ENCODE data around the gene ALDH16A1.
A peak's percentile ranks its signal among the peaks of the same experiment; 100 is the strongest.

The ALDH16A1 gene

DNA sequence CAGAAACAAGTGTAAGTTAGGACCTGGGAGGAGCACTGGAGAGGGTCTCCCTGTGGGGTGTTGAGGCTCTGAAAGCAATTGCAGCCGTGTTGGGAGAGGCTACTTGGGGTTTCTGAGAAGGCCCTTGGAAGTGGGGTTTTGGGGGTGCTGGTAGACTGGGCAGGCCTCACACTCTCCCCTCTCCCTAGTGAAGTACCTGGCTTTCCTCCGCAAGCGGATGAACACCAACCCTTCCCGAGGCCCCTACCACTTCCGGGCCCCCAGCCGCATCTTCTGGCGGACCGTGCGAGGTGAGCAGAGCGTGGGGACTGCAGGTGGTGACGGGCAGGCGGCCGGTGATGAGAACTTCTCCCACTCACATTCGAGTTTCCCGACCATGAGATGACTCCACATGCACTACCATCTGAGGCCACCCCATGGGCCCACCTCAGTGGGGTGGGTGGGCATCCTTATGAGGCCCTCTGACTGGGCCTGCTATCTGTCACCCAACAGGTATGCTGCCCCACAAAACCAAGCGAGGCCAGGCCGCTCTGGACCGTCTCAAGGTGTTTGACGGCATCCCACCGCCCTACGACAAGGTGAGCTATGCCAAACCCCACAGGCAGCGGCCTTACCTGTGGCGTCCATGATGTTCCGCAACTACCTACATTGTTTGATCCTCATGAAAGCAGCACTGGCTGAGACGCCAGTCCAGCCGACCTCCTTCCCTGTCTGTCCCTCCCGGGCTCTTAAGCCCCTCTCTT is 37.4 kb downstream of the ALDH16A1 start:
- peak overlapping the region; percentile 95 for H3K4me3 ChIP-seq (ENCODE audit: low read depth, low read length)
- no peak for DNase-seq (ENCODE audit: low read depth)
- TF ChIP-seq, protein P1, sequence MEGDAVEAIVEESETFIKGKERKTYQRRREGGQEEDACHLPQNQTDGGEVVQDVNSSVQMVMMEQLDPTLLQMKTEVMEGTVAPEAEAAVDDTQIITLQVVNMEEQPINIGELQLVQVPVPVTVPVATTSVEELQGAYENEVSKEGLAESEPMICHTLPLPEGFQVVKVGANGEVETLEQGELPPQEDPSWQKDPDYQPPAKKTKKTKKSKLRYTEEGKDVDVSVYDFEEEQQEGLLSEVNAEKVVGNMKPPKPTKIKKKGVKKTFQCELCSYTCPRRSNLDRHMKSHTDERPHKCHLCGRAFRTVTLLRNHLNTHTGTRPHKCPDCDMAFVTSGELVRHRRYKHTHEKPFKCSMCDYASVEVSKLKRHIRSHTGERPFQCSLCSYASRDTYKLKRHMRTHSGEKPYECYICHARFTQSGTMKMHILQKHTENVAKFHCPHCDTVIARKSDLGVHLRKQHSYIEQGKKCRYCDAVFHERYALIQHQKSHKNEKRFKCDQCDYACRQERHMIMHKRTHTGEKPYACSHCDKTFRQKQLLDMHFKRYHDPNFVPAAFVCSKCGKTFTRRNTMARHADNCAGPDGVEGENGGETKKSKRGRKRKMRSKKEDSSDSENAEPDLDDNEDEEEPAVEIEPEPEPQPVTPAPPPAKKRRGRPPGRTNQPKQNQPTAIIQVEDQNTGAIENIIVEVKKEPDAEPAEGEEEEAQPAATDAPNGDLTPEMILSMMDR (IDR thresholded peaks at IDR 0.05; ENCODE audit: low read depth, low read length, missing control alignments), result no peak

DNA sequence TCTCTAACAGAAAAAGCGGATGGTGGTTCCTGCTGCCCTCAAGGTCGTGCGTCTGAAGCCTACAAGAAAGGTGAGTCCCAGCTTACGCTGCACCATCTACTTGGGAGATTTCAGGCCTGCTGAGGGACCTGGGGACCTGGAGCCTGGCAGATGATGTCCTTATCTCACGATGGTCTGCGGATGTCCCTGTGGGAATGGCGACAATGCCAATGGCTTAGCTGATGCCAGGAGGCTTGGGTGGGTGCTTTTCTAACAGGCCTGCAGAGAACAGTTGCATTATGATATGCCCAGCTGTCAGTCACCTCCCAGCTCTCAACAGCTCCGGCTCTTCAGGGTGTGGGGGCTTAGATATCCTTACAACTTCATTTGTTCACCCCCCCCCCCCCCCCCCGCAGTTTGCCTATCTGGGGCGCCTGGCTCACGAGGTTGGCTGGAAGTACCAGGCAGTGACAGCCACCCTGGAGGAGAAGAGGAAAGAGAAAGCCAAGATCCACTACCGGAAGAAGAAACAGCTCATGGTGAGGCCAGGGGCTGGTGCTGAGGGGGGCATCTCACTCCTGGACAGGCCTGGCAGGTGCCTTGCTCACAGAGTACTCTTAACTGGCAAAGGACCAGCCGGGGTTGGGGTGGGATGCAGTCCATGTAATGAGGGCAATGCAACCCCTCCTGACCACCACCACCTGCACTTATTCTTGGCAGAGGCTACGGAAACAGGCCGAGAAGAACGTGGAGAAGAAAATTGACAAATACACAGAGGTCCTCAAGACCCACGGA is 38.2 kb downstream of the ALDH16A1 start:
- no peak for DNase-seq (ENCODE audit: low read depth)
- TF ChIP-seq, protein P1 (IDR thresholded peaks at IDR 0.05; ENCODE audit: low read depth, low read length, missing control alignments), result no peak
- no peak overlapping the region; the same call in 1 of the 2 replicates for H3K4me3 ChIP-seq (ENCODE audit: low read depth, low read length)

DNA sequence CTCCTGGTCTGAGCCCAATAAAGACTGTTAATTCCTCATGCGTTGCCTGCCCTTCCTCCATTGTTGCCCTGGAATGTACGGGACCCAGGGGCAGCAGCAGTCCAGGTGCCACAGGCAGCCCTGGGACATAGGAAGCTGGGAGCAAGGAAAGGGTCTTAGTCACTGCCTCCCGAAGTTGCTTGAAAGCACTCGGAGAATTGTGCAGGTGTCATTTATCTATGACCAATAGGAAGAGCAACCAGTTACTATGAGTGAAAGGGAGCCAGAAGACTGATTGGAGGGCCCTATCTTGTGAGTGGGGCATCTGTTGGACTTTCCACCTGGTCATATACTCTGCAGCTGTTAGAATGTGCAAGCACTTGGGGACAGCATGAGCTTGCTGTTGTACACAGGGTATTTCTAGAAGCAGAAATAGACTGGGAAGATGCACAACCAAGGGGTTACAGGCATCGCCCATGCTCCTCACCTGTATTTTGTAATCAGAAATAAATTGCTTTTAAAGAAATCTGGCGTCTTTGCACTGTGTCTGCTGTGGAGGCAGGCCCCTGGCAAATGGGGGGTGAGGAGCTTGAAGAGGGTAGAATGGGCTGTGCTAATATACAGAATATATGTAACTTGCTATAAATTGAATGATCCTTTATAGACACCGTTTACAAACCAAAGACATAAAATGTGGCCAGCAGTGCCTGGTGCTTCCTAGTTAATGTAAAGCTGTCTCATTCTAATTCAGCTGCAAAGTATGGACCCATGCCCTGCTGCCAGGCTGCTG is 39.0 kb downstream of the ALDH16A1 start:
- DNase-seq (ENCODE audit: low read depth), result no peak
- TF ChIP-seq, protein P1 (IDR thresholded peaks at IDR 0.05; ENCODE audit: low read depth, low read length, missing control alignments), result no peak

DNA sequence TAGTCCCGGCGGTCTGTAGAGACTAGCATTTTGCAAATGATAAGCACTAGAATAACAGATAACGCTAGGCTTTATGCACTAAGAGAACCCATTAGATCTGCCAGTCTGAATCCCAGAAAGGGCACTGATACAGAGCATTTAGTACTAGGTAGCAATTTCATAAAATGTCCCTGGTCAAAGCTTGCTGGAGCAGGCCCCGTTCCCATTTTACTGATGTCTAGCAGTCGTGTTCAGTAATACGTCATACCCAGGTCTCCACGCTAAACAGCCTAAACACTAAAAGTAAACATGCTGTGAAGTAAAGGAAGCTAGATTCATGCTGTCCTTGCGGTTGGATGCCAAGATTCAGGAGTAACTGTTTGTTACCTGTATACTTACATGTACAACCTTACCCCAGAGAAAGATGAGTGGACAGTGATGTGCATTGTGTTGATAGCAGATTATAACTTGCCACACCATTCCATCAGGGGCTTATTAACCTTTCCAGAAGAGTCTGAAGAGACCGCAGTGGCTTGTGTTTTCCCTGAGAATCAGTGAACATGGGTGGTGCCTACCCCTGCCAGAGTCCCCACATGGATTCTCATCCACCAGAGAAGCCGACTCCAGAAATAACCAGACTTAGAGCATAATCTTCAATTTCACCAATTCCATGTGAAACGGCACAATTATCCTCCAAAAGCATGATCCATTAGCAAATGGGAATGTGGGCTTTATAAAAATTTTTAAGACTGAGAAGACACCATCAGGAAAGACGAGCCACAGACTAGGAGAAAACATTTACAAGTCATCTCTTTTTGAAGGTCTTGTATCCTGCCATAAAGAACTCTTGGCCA is 39.8 kb downstream of the ALDH16A1 start:
- no peak for DNase-seq (ENCODE audit: low read depth)
- TF ChIP-seq, protein P1 (IDR thresholded peaks at IDR 0.05; ENCODE audit: low read depth, low read length, missing control alignments), result no peak

More for the DNA sequence above, 39.0 kb downstream of the ALDH16A1 start:
- H3K4me3 ChIP-seq (ENCODE audit: low read depth, low read length), result no peak overlapping the region

GRCh38 chr19:49496574-49497008 is 43.6 kb downstream of the ALDH16A1 start:
- peak overlapping the region; percentile 76 for H3K4me3 ChIP-seq (ENCODE audit: low read depth, low read length)
- no peak for DNase-seq (ENCODE audit: low read depth)
- TF ChIP-seq, protein P1 (IDR thresholded peaks at IDR 0.05; ENCODE audit: low read depth, low read length, missing control alignments), result no peak

More for the DNA sequence above, 39.8 kb downstream of the ALDH16A1 start:
- H3K4me3 ChIP-seq (ENCODE audit: low read depth, low read length), result no peak overlapping the region
